HG02588 (cell line): Measurements from ENCODE around the gene DBR1.

Experiments used
- ATAC-seq: cut with Tn5 transposase; IDR thresholded peaks from one replicate; pipeline ENCODE4 v1.9.1; 2021; ENCODE audit warnings: mild to moderate bottlenecking, moderate library complexity; ENCODE audit not compliant: unreplicated experiment

Gene DBR1

DNA sequence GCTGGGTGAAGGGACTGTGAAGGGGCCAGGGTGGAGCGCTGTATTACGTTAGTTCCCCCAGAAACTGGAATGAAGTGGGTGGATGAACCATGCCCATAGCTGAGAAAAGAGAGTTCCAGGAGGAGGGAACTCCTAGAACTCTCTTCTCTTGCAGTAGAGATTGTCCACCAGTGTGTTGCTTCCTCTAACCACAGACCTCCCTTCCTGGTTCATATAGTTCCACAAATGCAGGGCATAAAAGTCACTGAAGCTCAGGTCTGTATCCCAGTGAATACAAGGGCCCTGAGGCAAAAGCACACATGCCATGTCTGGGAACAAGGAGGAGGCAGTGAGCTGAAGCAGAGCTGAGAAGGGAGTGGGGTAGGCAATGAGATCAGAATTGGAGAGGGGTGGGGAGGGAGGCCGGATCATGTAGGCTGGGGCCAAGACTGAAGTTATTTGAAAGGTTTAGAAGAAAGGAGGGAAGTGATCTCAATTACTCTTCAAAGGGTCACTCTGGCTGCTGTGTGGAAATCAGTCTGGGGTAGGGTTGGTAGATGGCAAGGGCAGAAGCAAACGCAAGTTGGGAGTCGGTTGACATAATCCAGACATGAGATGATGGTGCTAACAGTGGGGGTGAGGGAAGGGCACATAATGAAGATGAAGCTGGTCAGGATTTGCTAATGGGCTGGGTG is 49.0 kb downstream of the DBR1 start:
- ATAC-seq, result no peak

DNA sequence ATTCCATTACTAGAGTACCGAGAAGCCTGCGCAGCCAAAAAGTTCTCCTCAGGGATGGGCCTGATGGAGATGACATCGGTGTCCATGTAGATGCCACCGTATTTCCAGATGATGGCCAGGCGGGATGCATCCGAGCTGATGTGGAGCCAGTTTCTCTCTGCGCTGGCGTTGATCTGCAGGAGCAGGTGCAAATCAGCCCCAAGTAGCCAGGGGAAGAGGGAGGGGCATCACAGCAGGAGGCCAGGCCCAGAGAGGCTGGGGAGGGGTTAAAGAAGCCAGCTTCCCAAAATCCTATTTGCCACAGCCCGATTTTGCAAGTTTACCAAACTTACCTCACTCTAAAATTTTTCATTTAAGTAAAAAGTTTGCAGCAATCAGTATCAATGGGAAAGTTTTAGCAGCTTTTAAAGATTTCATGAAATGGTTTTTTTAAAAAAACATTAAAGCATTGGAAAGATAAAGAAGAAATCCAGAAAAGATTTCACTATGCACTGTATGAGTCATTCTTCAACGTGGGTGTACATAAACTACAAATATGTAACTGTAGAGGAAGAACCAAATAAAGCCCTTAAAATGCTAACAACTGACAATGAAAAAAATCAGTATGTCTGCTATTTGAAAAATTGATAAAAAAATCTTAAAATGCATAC is 49.9 kb downstream of the DBR1 start:
- ATAC-seq, result no peak

DNA sequence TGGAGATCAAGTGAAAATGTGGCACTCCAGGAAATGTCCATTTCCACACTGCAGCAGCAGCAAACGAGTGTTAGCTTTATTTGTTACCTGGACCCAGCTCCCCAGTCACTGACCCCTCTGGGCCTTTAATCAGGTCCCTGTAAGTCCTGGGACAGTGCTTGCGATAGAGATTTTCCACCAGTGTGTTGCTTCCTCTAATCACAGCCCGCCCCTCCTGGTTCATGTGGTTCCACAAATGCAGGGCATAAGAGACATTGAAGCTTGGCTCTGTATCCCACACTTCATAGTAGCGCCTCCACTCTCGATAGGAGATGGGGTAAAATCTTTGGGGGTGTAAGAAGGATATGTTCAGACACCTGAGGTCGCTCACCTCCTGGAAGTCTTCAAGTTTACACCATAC is 50.5 kb downstream of the DBR1 start:
- no peak for ATAC-seq

DNA sequence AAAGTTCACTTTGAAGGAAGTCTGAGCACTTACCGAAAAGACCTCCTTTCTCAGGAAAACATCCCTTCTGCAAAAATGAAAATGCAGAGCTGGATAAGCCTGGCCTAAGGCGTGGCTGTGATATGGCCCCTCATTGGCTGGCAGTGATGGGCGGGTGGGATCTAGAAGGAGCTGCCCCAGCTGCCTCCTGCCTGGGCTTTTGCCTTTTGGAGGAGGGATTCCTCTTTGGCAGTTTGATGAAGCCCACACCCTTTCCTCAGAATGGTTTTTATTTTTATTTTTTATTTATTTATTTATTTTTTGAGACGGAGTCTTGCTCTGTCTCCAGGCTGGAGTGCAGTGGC is 55.3 kb downstream of the DBR1 start:
- no peak for ATAC-seq

DNA sequence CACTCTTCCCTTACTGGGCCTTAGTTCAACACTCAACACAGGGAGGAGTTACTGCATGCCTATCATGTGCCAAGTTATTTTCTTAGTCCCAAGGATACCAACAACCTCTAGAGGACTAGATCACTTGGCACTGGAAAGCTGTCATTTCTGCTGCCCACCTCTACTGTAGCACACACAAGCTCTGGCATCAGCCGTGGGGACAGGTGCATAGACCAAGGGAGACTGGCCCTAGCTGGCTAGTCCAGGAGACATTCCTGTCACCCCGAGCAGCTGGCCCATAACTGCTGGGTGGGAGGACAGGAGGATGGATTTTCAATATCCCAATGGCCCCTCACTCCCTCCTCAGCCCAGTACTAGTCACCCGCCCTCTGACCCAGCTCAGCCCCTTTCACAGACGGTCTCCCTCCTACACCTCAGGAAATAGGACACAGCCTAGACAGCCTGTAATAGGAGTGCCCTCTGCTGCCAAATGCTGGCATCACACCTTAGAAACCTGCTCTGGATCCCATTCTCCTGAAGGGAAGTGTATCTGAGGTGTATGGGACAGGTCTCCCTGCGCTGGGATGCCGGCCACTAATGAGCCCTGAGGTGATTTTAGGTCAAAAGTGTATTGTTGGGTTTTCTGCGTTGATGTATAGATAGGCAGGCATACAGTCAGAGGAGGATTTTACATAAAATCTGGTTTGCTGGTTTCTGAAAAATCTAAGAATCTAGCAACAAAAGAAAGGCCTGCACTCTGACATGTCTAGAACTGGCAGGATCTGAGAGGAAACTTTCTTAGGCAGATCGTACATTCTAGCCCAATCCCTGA is 55.9 kb downstream of the DBR1 start:
- peak; percentile 63 for ATAC-seq

DNA sequence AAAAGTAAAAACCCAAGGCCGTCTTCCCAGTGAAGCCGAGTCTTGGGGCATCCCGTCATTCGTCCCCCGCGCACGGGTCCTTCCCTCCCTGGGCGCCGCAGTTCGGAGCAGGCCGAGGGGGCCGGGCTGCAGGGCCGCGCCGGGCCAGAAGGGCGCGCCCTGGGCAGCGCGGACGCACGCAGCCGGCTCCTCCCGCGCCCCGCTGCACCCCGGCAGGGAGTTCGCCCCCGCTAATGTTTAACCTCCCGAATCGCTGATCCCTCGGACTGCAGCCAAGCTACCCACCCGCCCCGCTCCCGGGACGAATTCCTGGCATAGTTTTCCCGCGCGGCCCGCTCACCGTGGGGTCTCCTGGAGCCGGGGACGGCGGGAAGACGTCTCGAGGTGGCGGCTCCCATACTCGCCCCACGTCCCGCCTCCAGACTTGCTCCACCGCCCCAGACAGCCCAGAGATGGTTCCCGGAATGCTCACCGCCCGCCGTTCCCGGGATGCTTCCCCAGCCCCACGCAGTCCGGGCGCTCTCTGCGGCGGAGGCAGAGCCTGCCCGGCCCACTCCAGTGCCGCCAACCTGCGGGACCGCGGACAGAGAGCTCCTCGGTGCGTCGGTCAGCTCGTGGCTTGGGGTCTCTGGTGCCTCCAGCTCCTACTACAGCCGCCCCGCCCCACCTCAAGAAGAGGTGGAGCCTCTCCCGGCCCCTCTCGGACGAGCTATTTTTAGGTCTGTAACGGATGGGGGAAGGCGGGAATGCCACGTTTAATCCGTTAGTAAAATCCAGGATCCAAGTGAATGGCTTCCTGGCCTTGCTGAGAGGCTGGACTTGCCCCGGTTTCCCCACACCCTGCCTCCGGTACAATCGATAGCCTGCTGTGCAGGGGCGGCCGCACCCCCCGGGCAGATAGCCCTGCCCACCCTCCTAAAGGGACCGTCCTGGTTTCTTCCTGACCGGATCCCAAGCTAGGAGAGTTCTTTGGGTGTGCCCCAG is 59.4 kb downstream of the DBR1 start, which contains the start of gene DZIP1L:
Gene DZIP1L, minus strand, starts transcription at position 621 of the 984 bp plus-strand sequence. CDS start 11,637 bp downstream, outside the sequence.
- peak; percentile 76 for ATAC-seq

DNA sequence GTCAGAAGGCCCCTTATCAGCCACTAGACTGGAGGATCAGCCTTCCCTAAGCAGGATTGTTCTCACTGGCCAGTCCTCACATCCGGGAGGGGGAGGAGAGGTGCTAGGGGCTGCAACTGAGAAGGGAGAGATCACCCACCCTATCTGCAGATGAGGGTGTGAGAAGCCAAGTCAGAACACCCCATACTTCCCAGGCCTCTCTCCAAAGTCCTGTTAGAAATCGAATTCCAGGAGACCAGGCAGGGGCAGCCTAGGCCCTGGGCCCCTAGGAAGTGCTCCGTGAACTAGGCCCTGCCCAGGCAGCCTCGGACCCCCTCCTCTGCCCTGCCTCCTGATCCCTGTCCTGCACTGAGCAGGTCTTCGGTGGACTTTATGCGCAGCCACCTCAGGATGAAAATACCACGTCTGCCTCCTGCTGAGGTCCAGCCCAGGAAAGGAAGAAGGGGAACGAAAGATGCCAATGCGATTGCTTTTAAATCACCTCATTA is 60.2 kb downstream of the DBR1 start:
- ATAC-seq, result no peak

DNA sequence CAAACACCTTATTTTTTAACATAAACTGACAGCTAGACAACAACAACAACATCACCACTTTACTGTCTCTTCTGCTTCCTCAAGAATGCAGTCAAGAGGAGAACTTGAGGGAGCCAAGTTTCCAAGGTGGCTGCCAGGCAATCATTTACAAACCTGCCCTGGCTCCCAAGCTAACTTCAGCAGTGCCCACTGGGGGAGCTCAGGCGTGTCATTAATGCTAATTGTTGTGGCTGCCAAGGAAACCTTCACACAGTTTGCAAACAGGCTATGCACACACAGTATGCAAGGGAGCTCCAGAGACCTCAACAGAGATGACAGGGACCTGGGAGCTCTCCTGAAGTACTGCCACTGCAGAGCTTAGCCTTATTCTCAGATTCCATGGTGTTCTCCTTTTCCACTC is 61.4 kb downstream of the DBR1 start:
- no peak for ATAC-seq

DNA sequence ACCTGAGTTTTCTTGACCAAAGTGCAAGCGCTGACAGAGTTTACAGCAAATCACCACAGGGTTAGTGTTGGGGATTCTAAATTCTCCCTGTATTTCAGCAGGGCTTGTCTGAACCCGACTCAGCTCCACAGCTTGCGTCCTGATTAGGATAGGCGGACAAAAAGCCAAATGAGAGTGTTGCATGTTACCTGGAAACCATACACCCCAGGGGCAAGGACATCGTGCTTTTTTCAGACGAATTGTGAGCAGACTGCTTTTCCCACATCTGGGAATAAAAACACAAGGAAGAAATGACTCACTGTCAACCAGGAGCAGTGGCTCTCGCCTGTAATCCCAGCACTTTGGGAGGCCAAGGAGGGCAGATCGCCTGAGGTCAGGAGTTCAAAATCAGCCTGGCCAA is 62.4 kb downstream of the DBR1 start:
- ATAC-seq, result no peak
